OCI-LY1 (cell line): Measurements from ENCODE around the gene ZNF316.

Experiments
- CTCF ChIP-seq: fragments of 200-600 bp; sonication (generic), shearing (Covaris generic); IDR thresholded peaks from 2 replicates; pipeline ENCODE4 v1.5.1; 2017; ENCODE audit warnings: mild to moderate bottlenecking, antibody characterized with exemption, low read length, moderate library complexity, mixed read lengths
- EZH2 ChIP-seq: fragments of 200-600 bp; sonication (generic), shearing (Covaris generic); IDR thresholded peaks from 2 replicates; pipeline ENCODE4 v1.8.0; 2017; ENCODE audit warnings: borderline replicate concordance, mixed run types, mild to moderate bottlenecking, antibody characterized with exemption, low read length, moderate library complexity, mixed read lengths

- TF ChIP-seq CTCF (no peak), EZH2 (no peak)
These were observed 12.9 kb upstream of the ZNF316 start for GRCh38 chr7:6624246-6624611.
